Hypothalamus (tissue), 51 donors: ENCODE data around the gene CCNJL.
"Not testable (repeated sequence)": the region's sequence is repeated elsewhere in the genome, so short reads cannot be mapped to it uniquely, and the experiment has no call there.

Experiments
- DNase-seq, 51 donors: peaks; one replicate each; lab custom pipeline; 2025; lab: John Stamatoyannopoulos, UW

Gene CCNJL, protein sequence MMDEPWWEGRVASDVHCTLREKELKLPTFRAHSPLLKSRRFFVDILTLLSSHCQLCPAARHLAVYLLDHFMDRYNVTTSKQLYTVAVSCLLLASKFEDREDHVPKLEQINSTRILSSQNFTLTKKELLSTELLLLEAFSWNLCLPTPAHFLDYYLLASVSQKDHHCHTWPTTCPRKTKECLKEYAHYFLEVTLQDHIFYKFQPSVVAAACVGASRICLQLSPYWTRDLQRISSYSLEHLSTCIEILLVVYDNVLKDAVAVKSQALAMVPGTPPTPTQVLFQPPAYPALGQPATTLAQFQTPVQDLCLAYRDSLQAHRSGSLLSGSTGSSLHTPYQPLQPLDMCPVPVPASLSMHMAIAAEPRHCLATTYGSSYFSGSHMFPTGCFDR

DNA sequence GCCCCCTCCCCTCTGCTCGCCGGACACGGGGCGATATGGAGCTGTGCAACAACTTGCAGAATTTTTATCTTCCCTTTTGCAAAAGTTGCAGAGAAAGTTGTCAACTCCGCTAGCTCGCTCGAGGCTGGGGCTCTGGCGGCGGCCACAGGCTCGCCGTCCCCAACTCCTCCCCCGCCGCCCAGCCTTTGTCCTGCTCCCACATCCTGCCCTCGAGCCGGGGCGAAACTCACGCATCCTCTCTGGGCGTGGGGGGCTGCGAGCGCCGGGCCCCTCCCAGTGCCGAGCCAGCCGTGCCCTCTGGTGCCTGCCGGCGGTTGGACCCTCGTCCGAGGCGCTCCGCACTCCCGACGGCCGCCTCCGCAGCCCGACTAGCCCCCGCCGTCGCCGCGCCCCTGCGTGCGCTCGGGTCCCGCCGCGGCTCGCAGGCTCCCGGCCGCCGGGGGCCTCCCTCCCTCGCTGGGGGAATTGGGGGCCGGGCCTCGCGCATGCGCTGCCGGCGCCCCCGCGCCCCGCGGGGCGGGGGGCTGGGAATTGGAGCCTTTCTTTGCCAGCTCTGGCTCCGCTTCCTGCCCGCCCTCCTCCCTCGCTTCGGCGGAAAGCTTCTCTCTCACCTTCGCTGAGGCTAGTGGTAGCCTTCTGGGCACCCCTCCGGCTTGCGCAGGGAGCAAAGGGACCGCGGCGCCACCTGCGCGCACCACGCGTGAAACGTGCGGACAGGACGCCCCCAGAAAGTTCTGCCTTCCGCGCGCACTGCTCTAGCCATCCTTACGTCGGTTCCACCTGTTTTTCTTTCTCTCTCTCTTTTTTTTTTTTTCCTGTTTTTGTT is at the start of gene CCNJL:
Gene CCNJL (minus strand): TSS at position 431 of the 826 bp plus-strand sequence. CDS start 641 bp downstream, outside the sequence.
- DNase-seq = peak in 36 of 51 donors; percentile 10 to 62 (median 33)

DNA sequence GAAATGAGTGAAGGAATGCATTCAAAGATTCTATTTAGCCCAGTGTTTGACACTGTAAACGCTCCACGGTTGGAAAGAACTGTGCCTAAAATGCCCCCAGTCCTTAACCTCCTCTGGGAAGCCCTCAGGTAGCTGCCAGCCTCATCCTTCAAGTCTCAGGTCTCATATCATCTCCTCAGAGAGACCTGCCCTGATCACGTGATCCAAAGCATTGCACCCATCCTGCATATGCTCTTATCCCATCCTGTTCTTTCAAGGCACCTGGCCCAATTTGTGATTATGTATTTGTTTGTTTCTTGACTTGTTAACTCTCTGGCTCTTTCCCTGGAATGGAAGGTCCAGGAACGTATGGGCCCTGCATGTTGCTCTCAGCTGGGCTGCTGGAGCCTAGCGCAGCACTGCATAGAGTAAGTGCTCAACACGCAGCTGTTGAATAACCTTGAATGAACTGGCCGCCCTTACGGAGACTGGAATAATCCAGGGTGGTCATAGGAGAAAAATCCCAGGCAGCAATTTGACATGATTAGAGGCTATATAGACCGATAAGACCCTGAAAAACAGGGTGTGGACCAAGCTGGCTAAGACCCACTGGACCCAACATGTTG is 49.4 kb upstream of the CCNJL start:
- DNase-seq = no peak

DNA sequence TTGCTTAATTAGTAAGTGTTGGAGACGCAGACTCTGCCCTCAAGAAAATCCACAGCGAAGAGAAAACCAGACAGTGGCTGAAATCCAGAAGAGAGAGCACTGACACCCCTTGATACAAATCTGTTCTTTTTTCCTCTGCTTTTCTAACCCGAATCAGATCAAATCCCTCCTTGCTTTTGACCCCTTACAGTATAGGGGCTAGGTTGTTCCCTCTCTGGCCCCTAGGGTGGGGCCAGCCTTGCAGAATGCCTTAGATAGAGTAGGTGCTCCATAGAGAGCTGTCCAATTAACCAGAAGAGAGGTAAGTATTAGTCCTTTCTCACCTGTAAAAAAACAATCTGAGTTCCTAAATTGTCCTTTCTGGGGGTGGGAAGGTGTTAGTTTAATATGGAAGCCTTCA is 47.9 kb upstream of the CCNJL start:
- DNase-seq = no peak

DNA sequence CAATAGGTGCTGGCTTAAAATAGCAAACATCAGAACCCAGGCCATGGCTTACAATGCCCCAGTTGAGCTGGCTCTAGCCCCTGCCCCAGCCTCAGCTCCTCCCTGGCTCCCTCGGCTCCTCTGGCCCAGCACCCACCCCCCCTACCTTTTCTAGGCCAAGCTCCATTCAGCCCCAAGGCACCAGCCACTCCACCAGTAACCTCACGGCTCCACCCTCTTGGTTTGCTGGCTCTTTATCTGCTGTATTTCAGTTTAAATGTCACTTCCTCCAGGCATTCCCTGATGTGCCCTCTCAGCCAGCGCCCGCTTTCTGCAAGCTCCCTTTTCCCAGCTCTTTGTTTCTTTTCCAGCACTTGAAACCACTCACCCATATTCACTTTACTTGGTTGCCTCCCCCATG is 47.5 kb upstream of the CCNJL start:
- no peak for DNase-seq

DNA sequence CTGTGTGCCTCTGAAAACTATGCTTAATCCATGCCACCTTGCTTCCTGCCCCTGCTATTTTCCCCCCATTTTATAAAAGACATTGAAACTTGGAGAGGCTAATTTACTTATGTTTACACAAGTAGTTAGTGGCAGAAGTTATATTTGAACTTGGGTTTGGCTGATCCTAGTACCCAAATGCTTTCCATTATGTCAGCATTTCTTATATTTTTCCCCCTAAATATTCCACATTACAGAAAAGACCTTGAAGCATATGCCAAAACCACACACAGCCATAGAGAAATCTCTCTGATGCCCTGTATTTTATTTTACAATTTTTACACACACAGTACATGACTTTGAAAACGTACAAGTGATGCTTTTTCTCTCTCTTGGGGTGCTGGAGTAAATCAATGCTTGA is 46.9 kb upstream of the CCNJL start:
- no peak for DNase-seq

DNA sequence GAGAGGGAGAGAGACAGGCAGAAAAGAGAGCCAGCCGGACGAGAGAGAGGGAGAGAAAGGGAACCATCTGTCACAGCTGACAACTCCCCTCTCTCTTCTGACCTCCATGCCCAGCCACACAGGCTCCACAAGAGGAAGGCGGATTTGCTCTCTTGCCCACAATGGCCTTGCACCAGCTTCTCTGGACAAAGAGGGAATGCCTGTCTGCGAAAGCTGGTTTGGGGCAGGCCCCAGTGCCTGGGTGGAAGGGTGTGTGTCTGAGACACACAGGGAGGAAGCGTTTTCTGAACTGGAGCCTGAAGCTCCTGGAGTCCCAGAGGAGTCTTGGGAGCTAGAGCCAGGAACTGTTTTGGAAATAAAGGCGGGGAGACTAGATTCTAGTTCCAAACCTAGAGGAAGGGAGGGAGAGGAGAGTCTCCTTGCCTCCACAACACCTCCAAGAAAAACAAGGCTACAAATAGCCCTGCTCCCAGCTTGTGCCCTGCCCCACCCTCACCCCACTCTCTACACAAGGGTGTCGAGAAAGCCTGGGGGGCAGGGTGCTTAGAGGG is 45.6 kb upstream of the CCNJL start:
- peak in 10 of 51 donors; percentile 2 to 32 (median 14) for DNase-seq

DNA sequence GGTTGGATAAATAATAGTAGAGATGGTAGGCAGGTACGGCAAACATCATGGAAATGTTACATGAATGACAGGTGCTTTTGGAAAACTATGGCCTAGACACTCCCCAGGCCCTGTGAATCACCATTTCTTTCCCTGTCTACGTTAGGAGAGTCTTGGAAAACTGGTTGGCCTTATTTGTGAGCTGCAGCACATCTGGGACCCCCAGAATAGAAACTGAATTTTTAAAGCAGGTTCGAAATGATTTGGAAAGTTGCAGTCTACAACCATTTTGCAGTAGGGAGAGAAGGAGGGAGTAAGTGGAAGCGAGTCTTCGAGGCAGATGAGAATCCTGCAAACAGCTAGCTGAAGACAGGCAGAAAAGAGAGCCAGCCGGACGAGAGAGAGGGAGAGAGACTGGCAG is 45.0 kb upstream of the CCNJL start:
- no peak for DNase-seq

DNA sequence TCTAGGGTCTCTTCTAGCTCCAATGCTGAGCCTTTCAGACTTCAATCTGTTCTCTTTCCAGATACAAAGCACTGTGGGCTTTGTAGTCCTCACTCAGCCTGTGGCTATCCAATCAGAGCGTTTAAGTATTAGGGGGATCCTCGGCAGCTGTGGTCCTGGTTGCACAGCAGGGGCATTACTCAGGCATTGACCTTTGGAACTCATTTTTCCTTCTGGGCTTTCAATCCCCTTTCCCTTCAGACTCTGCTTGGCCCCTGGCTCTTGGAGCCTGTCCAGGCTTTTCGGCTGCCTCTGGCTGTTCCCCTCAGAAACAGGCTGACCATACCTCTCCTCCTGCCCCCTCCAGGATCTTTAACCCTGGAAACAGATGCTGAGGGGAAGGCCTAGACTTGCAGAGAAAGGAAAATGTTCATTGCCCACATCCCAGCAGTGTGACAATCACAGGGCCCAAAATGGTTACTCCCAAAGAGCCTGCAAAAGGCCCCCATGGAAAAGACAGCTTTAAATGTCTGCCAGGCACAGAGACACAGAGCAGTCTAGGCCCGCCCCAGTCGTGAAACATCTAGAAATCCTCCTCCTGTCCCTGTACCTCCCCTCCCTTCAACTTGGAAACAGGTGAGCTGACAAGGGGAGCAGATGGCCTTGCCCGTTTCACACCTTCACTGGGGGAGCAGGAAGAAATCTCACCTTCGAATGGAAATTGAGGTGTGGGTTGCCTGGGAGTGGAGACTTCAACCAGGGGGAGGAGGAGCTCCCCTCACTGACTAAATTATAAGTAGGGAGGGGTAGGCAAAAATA is 44.4 kb upstream of the CCNJL start:
- DNase-seq = no peak

DNA sequence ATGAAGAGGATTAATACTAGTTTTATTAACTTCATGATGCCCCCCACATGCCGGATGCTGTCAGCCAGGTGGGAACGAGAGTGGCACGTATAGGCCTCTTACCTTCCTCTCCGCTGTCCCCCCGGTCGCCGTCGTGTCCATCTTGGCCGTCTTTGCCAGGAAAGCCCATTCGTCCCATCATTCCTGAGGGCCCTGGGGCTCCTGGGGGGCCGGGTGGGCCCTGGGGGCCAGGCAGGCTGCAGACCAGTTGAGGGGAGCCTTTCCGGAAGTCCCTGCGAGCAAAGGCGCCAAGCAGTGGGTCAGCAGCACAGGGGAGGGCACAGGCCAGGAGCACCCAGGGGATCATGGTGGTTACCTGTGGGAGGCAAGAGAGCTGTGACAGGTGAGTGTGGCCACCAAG is 42.3 kb upstream of the CCNJL start:
- DNase-seq = no peak

DNA sequence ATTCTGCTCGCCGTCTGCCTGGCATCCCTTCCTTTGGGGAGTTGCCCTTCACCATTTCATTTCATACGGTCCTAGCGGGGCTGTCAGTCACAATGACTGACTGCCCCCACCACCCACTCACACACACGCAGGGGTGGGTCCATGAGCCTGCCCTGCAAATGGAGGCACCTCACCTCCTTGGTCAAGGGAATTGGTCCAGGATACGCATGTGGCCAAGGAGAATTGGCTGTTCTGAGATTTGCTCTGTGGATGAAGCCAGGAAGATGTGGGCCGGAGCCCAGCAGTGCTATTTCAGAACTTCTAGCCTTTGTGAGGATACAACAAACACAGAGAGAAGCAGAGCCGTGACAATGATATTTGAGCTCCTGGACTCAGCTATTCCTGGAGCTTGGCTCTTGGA is 41.0 kb upstream of the CCNJL start:
- peak in 31 of 51 donors; percentile 7 to 72 (median 25) for DNase-seq

DNA sequence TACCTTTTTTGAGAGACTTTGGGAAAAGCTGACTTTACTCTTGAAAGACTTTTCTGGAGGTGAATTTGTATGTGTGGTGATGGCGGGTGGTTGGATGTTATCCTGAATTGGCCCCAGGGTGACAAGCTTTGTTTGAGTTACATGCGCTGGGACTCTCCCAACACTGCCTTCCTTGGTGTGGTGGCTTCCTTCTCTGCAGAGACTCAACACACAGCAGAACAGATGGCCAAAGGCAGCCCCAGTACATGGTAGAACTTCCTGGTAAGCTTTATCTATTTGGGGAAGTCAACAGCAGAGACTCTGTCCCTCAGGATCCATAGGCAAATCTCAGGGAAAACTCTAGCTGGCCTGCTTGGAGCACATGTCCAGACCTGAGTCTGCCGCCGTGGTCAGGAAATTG is 39.9 kb upstream of the CCNJL start:
- DNase-seq = no peak

DNA sequence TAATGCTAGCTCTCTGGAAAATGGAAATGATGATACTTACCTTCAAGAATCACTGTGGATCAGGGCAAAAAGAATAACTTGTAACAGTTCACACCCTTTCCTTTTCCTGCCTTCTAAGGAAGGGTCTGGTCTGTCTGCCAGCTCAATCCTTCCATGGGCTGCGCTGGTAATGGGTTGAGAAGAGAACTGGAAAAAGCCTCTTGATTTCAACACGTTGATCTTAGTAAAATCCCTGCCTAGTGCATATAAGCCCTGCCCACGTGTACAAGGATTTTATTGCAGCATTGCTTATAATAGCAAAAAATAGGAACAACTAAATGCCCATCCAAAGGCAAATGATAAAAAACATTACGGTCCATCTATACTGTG is 37.6 kb upstream of the CCNJL start:
- DNase-seq = no peak

DNA sequence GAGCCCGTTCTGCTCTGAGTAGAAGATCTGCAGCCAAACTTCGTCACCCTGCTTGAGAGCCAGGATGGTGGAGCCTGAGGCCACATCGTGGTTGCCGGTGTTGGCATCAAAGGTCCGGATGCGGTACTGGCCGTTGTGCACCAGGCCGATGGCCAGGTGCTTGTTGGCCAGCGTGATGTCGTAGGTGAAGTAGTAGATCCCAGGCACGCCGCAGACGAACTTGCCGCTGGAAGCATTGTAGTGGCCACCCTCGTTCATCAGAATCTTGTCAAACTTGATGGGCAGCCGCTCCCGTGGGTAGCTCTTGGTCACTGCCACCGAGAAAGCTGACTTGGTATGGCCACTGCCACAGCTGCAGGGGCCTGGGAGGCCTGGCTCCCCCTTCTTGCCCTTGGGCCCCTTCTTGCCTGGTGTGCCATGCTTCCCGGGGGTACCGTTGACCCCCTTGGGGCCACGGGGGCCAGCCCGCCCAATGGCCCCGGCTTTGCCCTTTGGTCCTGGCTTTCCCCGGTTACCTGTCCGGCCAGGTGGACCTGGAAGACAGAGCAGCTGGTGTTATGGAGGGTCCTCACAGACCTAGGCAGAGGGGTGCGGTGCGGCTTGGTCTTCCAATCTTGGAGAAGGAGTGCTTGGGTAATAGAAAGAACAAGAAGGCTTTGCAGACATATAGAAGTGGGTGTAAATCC is 37.0 kb upstream of the CCNJL start:
- no peak for DNase-seq

DNA sequence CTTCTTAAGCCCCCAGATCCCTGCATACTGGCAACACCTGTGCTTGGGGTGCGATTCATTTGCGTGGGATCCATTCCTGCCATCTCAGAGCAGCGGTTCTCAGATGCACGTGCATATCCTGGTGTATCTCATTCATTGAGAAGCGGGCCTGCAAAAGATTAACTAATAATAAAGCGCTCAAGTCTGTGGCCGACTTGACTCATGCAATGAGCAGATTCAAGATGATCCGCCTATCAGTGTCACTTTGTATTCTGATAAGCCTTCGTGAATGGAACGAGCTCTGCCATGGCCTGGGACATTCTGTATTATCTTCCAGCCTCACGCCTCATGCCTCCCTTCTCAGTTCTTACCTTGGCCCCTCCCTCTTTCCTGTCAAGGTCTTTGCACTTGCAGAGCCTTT is 35.7 kb upstream of the CCNJL start:
- no peak for DNase-seq

DNA sequence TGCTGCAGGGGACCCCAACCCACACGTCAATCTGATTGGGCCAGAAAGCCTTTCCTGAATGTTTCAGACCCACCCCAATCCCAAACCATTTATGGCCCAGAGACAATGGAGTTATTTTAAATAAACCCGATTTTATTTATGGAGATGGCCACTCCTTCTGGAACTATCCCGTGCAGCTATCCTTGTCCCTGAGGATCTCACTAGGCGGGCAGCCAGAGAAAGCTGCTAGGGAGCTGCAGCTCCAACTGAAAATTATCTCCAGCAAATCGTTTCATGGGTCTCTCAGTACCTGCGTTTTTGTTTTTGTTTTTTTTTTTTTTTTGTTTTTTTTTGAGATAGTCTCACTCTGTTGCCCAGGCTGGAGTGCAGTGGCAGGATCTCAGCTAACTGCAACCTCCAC is 35.1 kb upstream of the CCNJL start:
- no peak for DNase-seq

DNA sequence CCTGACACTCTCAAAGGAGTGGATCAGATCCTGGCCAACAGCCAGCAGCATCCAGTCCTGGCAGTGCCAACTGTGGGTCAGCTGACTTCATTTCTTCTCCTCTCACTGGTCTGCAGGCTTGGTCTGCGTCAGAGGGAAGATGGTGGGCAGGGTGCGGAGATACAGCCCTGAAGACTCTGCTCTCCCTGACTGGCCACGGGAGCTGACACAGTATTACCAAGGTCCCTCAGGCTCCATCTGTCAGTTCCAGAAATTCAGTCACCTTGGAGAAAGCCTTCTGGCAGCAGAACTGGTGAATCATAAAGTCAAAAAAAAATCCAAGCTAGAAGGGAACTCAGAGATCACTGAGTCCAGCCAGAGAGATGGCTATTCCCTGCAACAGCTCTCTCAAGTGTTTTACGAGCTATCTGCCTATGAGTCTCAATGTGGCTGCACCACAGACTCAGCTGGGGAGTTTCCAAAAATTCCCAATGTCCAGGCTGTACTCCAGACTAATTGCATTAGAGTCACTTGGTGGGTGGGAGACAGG is 30.1 kb upstream of the CCNJL start:
- no peak for DNase-seq

DNA sequence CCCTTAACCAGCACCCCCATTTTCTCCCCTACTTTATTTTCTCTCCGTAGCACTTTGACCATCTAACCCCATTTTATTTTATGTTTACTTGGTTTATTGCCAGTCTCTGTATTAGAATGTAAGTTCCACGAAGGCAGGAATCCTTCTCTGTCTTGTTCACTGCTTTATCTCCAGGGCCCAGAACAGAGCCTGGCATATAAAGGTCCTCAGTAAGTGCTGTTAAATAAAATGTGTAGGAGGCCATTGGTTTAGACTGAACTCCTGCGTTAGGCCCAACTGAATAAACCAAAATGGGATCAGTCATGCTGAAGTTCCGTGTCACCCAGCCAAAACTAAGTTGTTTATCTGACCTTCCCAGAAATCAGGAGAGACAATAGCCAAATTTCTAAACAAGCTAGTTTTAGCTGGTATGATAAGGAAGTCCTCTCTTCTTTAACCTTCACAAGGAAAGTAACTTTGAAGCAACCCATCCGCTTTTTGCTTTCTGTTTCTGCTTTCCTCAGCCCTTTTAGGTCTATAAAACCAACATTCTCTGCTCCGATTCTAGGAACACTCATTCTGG is 29.0 kb upstream of the CCNJL start:
- no peak for DNase-seq

DNA sequence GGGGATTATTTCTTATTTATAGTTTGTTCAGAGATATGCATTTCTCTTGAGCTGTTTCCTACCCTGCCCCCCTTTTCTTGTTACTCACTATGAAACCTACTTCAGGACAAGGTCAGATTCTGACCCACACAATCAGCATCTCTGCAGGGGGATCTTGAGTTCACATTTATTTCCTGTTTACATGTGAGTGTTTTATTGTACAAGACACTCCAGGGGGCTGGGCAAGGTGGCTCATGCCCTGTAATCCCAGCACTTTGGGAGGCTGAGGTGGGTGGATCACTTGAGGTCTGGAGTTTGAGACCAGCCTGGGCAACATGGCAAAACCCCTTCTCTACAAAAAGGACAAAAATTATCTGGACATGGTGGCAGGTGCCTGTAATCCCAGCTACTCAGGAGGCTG is 28.1 kb upstream of the CCNJL start:
- not testable (repeated sequence) for DNase-seq

DNA sequence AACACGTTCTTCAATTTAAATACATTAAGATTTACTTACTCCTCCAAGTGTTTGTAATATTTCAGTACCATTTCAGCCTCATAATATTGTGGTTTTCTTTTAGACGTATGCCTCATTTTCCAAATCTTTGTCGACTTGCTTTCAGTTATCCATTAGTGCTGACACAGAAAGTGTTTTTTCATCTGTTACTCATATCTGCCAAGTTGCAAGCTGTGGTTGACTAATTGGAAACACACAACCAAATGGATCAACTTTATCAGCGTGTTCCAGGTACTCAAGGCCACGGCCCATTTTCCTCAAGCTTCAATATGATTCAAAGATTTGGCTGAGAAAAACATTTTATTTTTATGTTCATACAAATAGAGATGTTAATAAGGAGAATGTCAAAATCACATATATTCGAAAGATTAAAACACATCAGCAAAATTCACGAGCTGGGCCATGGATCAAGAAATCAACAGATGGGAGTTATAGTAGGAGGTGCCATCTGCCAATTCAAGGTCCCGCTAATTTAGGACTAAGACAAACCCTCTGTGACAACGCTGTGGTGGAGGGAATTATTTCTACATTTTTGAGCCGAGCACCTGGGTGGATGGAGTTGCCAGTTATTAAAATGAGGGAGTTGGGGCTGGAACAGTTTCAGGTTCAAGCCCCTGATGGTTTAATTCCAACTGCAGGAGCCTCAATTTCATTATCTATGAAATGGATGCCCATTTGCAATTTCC is 27.2 kb upstream of the CCNJL start:
- no peak for DNase-seq
